Mesenchymal stem cell (in vitro differentiated cells and primary cell): Measurements from ENCODE around the gene ARMC9.

Source experiments
- DNase-seq: peaks from one replicate; pipeline ENCODE4 v3.0.0-alpha.2; 2013
- H2AFZ ChIP-seq: one replicate; pipeline ENCODE4 v1.6.1; 2013; ENCODE audit warnings: low read depth, mild to moderate bottlenecking, control low read depth, inconsistent platforms, low read length, moderate library complexity
- H2AK5ac ChIP-seq: 2 replicates; pipeline ENCODE4 v1.6.1; 2013; ENCODE audit warnings: low read length, moderate library complexity, mild to moderate bottlenecking, inconsistent platforms; ENCODE audit not compliant: severe bottlenecking
- H2BK120ac ChIP-seq: one replicate; pipeline ENCODE4 v1.6.1; 2013; ENCODE audit warnings: low read depth, mild to moderate bottlenecking, inconsistent platforms, low read length, moderate library complexity
- H2BK12ac ChIP-seq, 2 experiments: one replicate each; pipeline ENCODE4 v1.6.1; 2013; ENCODE audit warnings: inconsistent platforms in 2 of 2, low read length in 2 of 2, mild to moderate bottlenecking in 2 of 2, moderate library complexity in 2 of 2, control low read depth in 1 of 2
- H2BK15ac ChIP-seq: one replicate; pipeline ENCODE4 v1.6.1; 2013; ENCODE audit warnings: mild to moderate bottlenecking, low read depth, inconsistent platforms; ENCODE audit not compliant: poor library complexity, severe bottlenecking
- H2BK5ac ChIP-seq: 2 replicates; pipeline ENCODE4 v1.6.1; 2013; ENCODE audit warnings: low read depth, mild to moderate bottlenecking, low read length, control low read depth, inconsistent platforms; ENCODE audit not compliant: poor library complexity, severe bottlenecking
- H3K14ac ChIP-seq, 2 experiments: one replicate each; pipeline ENCODE4 v1.6.1; 2013; ENCODE audit warnings: inconsistent platforms in 2 of 2, low read length in 2 of 2, control low read depth in 1 of 2, mild to moderate bottlenecking in 1 of 2, moderate library complexity in 1 of 2
- H3K18ac ChIP-seq, 2 experiments: one replicate each; pipeline ENCODE4 v1.6.1; 2013; ENCODE audit warnings: inconsistent platforms in 2 of 2, low read length in 2 of 2, control low read depth in 1 of 2, low read depth in 1 of 2, mild to moderate bottlenecking in 1 of 2
- H3K23ac ChIP-seq, 2 experiments: one replicate each; pipeline ENCODE4 v1.6.1; 2013; ENCODE audit warnings: inconsistent platforms in 2 of 2, low read length in 2 of 2, mild to moderate bottlenecking in 2 of 2, moderate library complexity in 2 of 2, control low read depth in 1 of 2
- H3K27ac ChIP-seq: 2 replicates; pipeline ENCODE4 v1.5.1; 2013; ENCODE audit warnings: mild to moderate bottlenecking, moderate library complexity, low read length, control low read depth, inconsistent platforms; ENCODE audit not compliant: poor library complexity, severe bottlenecking
- H3K27me3 ChIP-seq, 2 experiments: 2 replicates each; pipeline versions ENCODE4 v1.6.1 to v1.7.0; 2013; ENCODE audit warnings: low read length in 2 of 2, mild to moderate bottlenecking in 2 of 2, moderate library complexity in 2 of 2, control low read depth in 1 of 2, inconsistent platforms in 1 of 2; ENCODE audit not compliant: control insufficient read depth in 1 of 2, insufficient read depth in 1 of 2
- H3K36me3 ChIP-seq, 2 experiments: 2 replicates each; pipeline versions ENCODE4 v1.6.1 to v1.7.0; 2013; ENCODE audit warnings: low read length in 2 of 2, control low read depth in 1 of 2, inconsistent platforms in 1 of 2, low read depth in 1 of 2, mild to moderate bottlenecking in 1 of 2; ENCODE audit not compliant: insufficient read depth in 2 of 2, control insufficient read depth in 1 of 2
- H3K4ac ChIP-seq, 2 experiments: one replicate each; pipeline ENCODE4 v1.6.1; 2013; ENCODE audit warnings: inconsistent platforms in 2 of 2, low read length in 2 of 2, mild to moderate bottlenecking in 2 of 2, moderate library complexity in 2 of 2, control low read depth in 1 of 2, low read depth in 1 of 2
- H3K4me1 ChIP-seq: 2 replicates; pipeline ENCODE4 v1.6.1; 2013; ENCODE audit warnings: low read depth, low read length, control low read depth; ENCODE audit not compliant: control insufficient read depth, insufficient read depth
- H3K4me2 ChIP-seq: 2 replicates; pipeline ENCODE4 v1.6.1; 2013; ENCODE audit warnings: low read length, mild to moderate bottlenecking, inconsistent platforms; ENCODE audit not compliant: poor library complexity, severe bottlenecking
- H3K4me3 ChIP-seq, 2 experiments: 2 replicates each; pipeline versions ENCODE4 v1.5.1 to v1.7.0; 2013; ENCODE audit warnings: low read length in 2 of 2, mild to moderate bottlenecking in 2 of 2, control low read depth in 1 of 2, low read depth in 1 of 2; ENCODE audit not compliant: insufficient read depth in 1 of 2
- H3K79me1 ChIP-seq: replicated peaks from 2 replicates; pipeline ENCODE4 v1.6.1; 2013; ENCODE audit warnings: mild to moderate bottlenecking, control low read depth, low read length, inconsistent platforms; ENCODE audit not compliant: poor library complexity, severe bottlenecking
- H3K9ac ChIP-seq: 2 replicates; pipeline ENCODE4 v1.7.0; 2013; ENCODE audit warnings: mild to moderate bottlenecking, low read length, moderate library complexity
- H3K9me3 ChIP-seq: 2 replicates; pipeline ENCODE4 v1.7.0; 2013; ENCODE audit warnings: mild to moderate bottlenecking, low read length; ENCODE audit not compliant: control insufficient read depth
- H4K8ac ChIP-seq: one replicate; pipeline ENCODE4 v1.6.1; 2013; ENCODE audit warnings: inconsistent platforms, mild to moderate bottlenecking, low read length, moderate library complexity
- H4K91ac ChIP-seq: one replicate; pipeline ENCODE4 v1.6.1; 2013; ENCODE audit warnings: mild to moderate bottlenecking, low read length, inconsistent platforms
- WGBS: methylation state at CpG from one replicate; pipeline ENCODE4 v1.1.7; 2013; ENCODE audit warnings: mixed read lengths; 5-methylcytosine and 5-hydroxymethylcytosine counted together

ARMC9 gene

DNA sequence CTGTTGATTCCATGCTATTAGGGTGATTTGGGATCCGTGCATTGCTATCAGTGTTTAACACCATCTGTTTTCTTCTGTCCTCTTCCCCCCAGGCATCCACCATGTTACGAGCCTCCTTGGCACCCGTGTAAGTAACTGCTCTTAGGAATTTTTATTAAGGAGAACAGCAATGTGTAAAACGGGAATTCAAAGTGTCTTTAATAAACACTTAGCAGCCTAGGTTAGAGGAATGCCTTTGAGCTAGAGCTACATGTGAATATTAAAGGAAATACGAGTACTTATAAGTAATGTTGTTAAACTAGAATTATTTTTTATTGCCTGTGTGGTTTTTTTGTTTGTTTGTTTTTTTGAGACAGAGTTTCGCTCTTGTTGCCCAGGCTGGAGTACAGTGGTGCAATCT, 58.1 kb downstream of the ARMC9 start:
- H2BK5ac ChIP-seq, result no peak overlapping the region
- no peaks in the 10 kb centered on the region for H3K9me3 ChIP-seq
- no peak overlapping the region for H3K14ac ChIP-seq
- H3K27ac ChIP-seq, result no peak overlapping the region
- H3K18ac ChIP-seq, result no peak overlapping the region
- peaks cover 4% of the 10 kb centered on the region for H3K79me1 ChIP-seq
- H2AK5ac ChIP-seq, result no peak overlapping the region
- H4K8ac ChIP-seq, result no peak overlapping the region
- H3K9ac ChIP-seq, result no peak overlapping the region
- DNase-seq, result no peak
- peaks cover 6% of the 10 kb centered on the region for H3K4me1 ChIP-seq
- H3K27me3 ChIP-seq, result no peaks in the 10 kb centered on the region
- WGBS, result 93% methylated on average over 6 of the region's 6 CpGs
- no peak overlapping the region for H3K4ac ChIP-seq
- no peak overlapping the region for H2BK15ac ChIP-seq
- H4K91ac ChIP-seq, result no peak overlapping the region
- no peak overlapping the region for H3K4me3 ChIP-seq
- H2BK12ac ChIP-seq, result no peak overlapping the region
- no peak overlapping the region for H2AFZ ChIP-seq
- no peak overlapping the region for H3K23ac ChIP-seq
- no peak overlapping the region for H3K4me2 ChIP-seq
- H3K36me3 ChIP-seq, result peaks cover 55 to 93% of the 10 kb centered on the region in 2 experiments
- no peak overlapping the region for H2BK120ac ChIP-seq

DNA sequence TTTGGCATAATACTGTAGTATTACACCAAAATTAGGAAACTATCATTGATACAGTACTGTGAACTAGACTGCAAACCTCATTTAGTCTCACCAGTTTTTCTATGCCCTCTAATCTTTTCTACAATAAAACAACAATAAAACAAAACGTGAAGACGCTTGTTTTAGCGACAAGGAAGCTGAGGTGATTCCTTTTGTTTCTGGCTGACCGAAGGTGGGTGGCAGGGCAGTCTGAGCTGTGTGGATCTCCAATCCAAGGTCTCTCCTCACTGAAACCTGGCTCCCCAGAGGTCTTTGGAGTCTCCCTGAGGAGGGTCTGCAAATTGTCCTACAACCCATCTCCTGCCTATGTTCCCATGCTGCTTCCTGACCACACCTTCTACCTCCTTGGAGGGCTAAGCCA, 59.3 kb downstream of the ARMC9 start:
- Histone ChIP-seq H3K27ac (no peak overlapping the region), H2AK5ac (no peak overlapping the region), H3K23ac (no peak overlapping the region), H3K9me3 (no peaks in the 10 kb centered on the region), H2AFZ (no peak overlapping the region), H2BK120ac (no peak overlapping the region), H4K8ac (no peak overlapping the region), H3K4ac (no peak overlapping the region), H3K36me3 (peaks cover 58 to 91% of the 10 kb centered on the region in 2 experiments), H2BK5ac (no peak overlapping the region), H3K9ac (no peak overlapping the region), H3K4me1 (peaks cover 6% of the 10 kb centered on the region), H3K4me2 (no peak overlapping the region), H2BK15ac (no peak overlapping the region), H3K27me3 (no peaks in the 10 kb centered on the region), H4K91ac (no peak overlapping the region), H3K4me3 (no peak overlapping the region), H2BK12ac (no peak overlapping the region), H3K14ac (no peak overlapping the region), H3K18ac (no peak overlapping the region), H3K79me1 (peaks cover 3% of the 10 kb centered on the region)
- DNase-seq, result no peak
- WGBS, result 97% methylated on average over 4 of the region's 4 CpGs

DNA sequence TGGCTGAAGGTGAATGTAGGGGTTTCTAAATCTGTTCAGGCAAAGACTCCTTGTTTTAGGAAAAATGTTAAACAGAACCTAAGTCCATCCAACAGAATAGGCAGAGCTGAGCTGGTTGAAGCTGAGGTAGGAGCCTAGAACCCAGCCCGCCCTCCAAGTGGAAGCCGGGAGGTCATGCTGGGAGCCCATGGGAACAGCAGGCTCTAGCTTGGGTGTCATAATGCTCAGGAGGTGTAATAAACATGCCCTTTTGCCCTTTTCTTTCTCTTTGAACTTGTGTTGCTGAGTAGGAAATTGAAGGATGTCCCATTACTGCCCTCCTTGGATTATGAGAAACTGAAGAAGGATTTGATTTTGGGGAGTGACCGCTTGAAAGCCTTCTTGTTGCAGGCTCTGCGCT, 60.3 kb downstream of the ARMC9 start:
- peaks cover 6% of the 10 kb centered on the region for H3K4me1 ChIP-seq
- no peak for DNase-seq
- no peak overlapping the region for H2BK15ac ChIP-seq
- no peak overlapping the region for H2BK120ac ChIP-seq
- peaks cover 55 to 93% of the 10 kb centered on the region in 2 experiments for H3K36me3 ChIP-seq
- H3K23ac ChIP-seq, result no peak overlapping the region
- no peak overlapping the region for H3K4ac ChIP-seq
- no peaks in the 10 kb centered on the region for H3K9me3 ChIP-seq
- no peaks in the 10 kb centered on the region for H3K27me3 ChIP-seq
- H3K4me2 ChIP-seq, result no peak overlapping the region
- no peak overlapping the region for H2BK5ac ChIP-seq
- H4K91ac ChIP-seq, result no peak overlapping the region
- H3K79me1 ChIP-seq, result peaks cover 3% of the 10 kb centered on the region
- no peak overlapping the region for H4K8ac ChIP-seq
- H2AK5ac ChIP-seq, result no peak overlapping the region
- no peak overlapping the region for H3K27ac ChIP-seq
- no peak overlapping the region for H3K14ac ChIP-seq
- no peak overlapping the region for H3K4me3 ChIP-seq
- H2BK12ac ChIP-seq, result no peak overlapping the region
- H3K18ac ChIP-seq, result no peak overlapping the region
- 97% methylated on average over 4 of the region's 4 CpGs for WGBS
- H2AFZ ChIP-seq, result no peak overlapping the region
- no peak overlapping the region for H3K9ac ChIP-seq

GRCh38 chr2:231259104-231259503, 60.7 kb downstream of the ARMC9 start:
- Histone ChIP-seq H3K18ac (no peak overlapping the region), H2BK5ac (no peak overlapping the region), H3K4me1 (peaks cover 6% of the 10 kb centered on the region), H3K14ac (no peak overlapping the region), H3K4ac (no peak overlapping the region), H3K9ac (no peak overlapping the region), H2AFZ (no peak overlapping the region), H3K23ac (no peak overlapping the region), H3K4me3 (no peak overlapping the region), H2AK5ac (no peak overlapping the region), H3K9me3 (no peaks in the 10 kb centered on the region), H3K27ac (no peak overlapping the region), H3K79me1 (peaks cover 3% of the 10 kb centered on the region), H2BK12ac (no peak overlapping the region), H2BK15ac (no peak overlapping the region), H3K27me3 (no peaks in the 10 kb centered on the region), H3K36me3 (peaks cover 54 to 92% of the 10 kb centered on the region in 2 experiments), H4K91ac (no peak overlapping the region), H2BK120ac (no peak overlapping the region), H4K8ac (no peak overlapping the region), H3K4me2 (no peak overlapping the region)
- DNase-seq, result no peak
- WGBS, result 94% methylated on average over 4 of the region's 5 CpGs
